ENCODE data around the gene KLF12.

KLF12 gene

GRCh38 chr13:74171641-74172040 is 37.4 kb upstream of the KLF12 start:
- no peaks in the 10 kb centered on the region for H3K9me3 ChIP-seq (ENCODE audit: control insufficient read depth, insufficient read depth, low read length)
- H3F3A ChIP-seq (ENCODE audit: control insufficient read depth, insufficient read depth) = no peaks in the 10 kb centered on the region
- no peaks in the 10 kb centered on the region for H3K36me3 ChIP-seq (ENCODE audit: control insufficient read depth, low read length)
- no peak overlapping the region for H3K27ac ChIP-seq (ENCODE audit: low read depth, low read length)
- no peak for TF ChIP-seq EZH2phosphoT487 (IDR thresholded peaks at IDR 0.05; ENCODE audit: borderline replicate concordance, low read length)
- TF ChIP-seq, protein P1, sequence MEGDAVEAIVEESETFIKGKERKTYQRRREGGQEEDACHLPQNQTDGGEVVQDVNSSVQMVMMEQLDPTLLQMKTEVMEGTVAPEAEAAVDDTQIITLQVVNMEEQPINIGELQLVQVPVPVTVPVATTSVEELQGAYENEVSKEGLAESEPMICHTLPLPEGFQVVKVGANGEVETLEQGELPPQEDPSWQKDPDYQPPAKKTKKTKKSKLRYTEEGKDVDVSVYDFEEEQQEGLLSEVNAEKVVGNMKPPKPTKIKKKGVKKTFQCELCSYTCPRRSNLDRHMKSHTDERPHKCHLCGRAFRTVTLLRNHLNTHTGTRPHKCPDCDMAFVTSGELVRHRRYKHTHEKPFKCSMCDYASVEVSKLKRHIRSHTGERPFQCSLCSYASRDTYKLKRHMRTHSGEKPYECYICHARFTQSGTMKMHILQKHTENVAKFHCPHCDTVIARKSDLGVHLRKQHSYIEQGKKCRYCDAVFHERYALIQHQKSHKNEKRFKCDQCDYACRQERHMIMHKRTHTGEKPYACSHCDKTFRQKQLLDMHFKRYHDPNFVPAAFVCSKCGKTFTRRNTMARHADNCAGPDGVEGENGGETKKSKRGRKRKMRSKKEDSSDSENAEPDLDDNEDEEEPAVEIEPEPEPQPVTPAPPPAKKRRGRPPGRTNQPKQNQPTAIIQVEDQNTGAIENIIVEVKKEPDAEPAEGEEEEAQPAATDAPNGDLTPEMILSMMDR (IDR thresholded peaks at IDR 0.05; ENCODE audit: low read depth, low read length, poor library complexity, severe bottlenecking) = no peak
- no peaks in the 10 kb centered on the region for H3K4me1 ChIP-seq (ENCODE audit: control insufficient read depth, low read length)
- no peak overlapping the region for H3K4me3 ChIP-seq (ENCODE audit: low read length)
- H3K9me2 ChIP-seq (replicated peaks; ENCODE audit: control insufficient read depth, low read length) = no peaks in the 10 kb centered on the region
- H3K4me2 ChIP-seq (ENCODE audit: low read length) = no peak overlapping the region
- no peaks in the 10 kb centered on the region for H3K79me2 ChIP-seq (ENCODE audit: control insufficient read depth, low read length)
- no peaks in the 10 kb centered on the region for H4K20me1 ChIP-seq (ENCODE audit: control insufficient read depth, insufficient read depth, low read depth, low read length)
- peaks cover 12% of the 10 kb centered on the region; the same call in 1 of the 2 replicates for H3K27me3 ChIP-seq (ENCODE audit: control insufficient read depth, low read length)

GRCh38 chr13:74169676-74170075 is 35.5 kb upstream of the KLF12 start:
- H3K36me3 ChIP-seq (ENCODE audit: control insufficient read depth, low read length) = no peaks in the 10 kb centered on the region
- no peaks in the 10 kb centered on the region for H4K20me1 ChIP-seq (ENCODE audit: control insufficient read depth, insufficient read depth, low read depth, low read length)
- no peak overlapping the region for H3K27ac ChIP-seq (ENCODE audit: low read depth, low read length)
- no peaks in the 10 kb centered on the region for H3K9me3 ChIP-seq (ENCODE audit: control insufficient read depth, insufficient read depth, low read length)
- no peaks in the 10 kb centered on the region for H3K9me2 ChIP-seq (replicated peaks; ENCODE audit: control insufficient read depth, low read length)
- H3K4me3 ChIP-seq (ENCODE audit: low read length) = no peak overlapping the region
- H3K79me2 ChIP-seq (ENCODE audit: control insufficient read depth, low read length) = no peaks in the 10 kb centered on the region
- no peak for TF ChIP-seq EZH2phosphoT487 (IDR thresholded peaks at IDR 0.05; ENCODE audit: borderline replicate concordance, low read length)
- TF ChIP-seq, protein P1 (IDR thresholded peaks at IDR 0.05; ENCODE audit: low read depth, low read length, poor library complexity, severe bottlenecking) = no peak
- no peaks in the 10 kb centered on the region for H3F3A ChIP-seq (ENCODE audit: control insufficient read depth, insufficient read depth)
- peaks cover 12% of the 10 kb centered on the region; the same call in 1 of the 2 replicates for H3K27me3 ChIP-seq (ENCODE audit: control insufficient read depth, low read length)
- H3K4me1 ChIP-seq (ENCODE audit: control insufficient read depth, low read length) = no peaks in the 10 kb centered on the region
- H3K4me2 ChIP-seq (ENCODE audit: low read length) = no peak overlapping the region

GRCh38 chr13:74168263-74168675 is 34.1 kb upstream of the KLF12 start:
- Histone ChIP-seq H3K79me2 (ENCODE audit: control insufficient read depth, low read length) (no peaks in the 10 kb centered on the region), H3F3A (ENCODE audit: control insufficient read depth, insufficient read depth) (no peaks in the 10 kb centered on the region), H3K4me2 (ENCODE audit: low read length) (no peak overlapping the region), H3K9me3 (ENCODE audit: control insufficient read depth, insufficient read depth, low read length) (no peaks in the 10 kb centered on the region), H3K36me3 (ENCODE audit: control insufficient read depth, low read length) (no peaks in the 10 kb centered on the region), H4K20me1 (ENCODE audit: control insufficient read depth, insufficient read depth, low read depth, low read length) (no peaks in the 10 kb centered on the region), H3K27me3 (ENCODE audit: control insufficient read depth, low read length) (peaks cover 12% of the 10 kb centered on the region; the same call in 1 of the 2 replicates), H3K9me2 (replicated peaks; ENCODE audit: control insufficient read depth, low read length) (no peaks in the 10 kb centered on the region), H3K4me3 (ENCODE audit: low read length) (no peak overlapping the region), H3K27ac (ENCODE audit: low read depth, low read length) (no peak overlapping the region), H3K4me1 (ENCODE audit: control insufficient read depth, low read length) (no peaks in the 10 kb centered on the region)
- TF ChIP-seq EZH2phosphoT487 (IDR thresholded peaks at IDR 0.05; ENCODE audit: borderline replicate concordance, low read length) = no peak
- TF ChIP-seq, protein P1 (IDR thresholded peaks at IDR 0.05; ENCODE audit: low read depth, low read length, poor library complexity, severe bottlenecking) = no peak
